HCT116 (cell line): ENCODE results near the gene TMA7. TPM values are rescaled to one million over a fixed set of nuclear protein-coding genes. Genes with fewer than 3 reads are reported as not detected.

Experiments
- ATAC-seq: fragments of 200-7000 bp; cut with Tn5 transposase; 2 replicates; pipeline ENCODE4 v1.9.1; 2020; ENCODE audit warnings: mild to moderate bottlenecking, moderate library complexity
- BruUV-seq: library from RNA; stranded (reverse); fragments of 400-500 nt; replicated peaks from 2 replicates; lab custom pipeline; 2021; lab: Mats Ljungman, UMichigan
- CTCF ChIA-PET: fragments of 300-600 bp; sonication (Branson Sonifier 250); formaldehyde crosslinking; loops from one replicate; lab custom pipeline; 2021; ENCODE audit warnings: antibody characterized with exemption; lab: Charles Lee
- POLR2A ChIA-PET: fragments of 300-600, 350-600 bp; sonication (Branson Sonifier 250); formaldehyde crosslinking; loops from one replicate; lab custom pipeline; 2021; ENCODE audit warnings: antibody characterized with exemption; lab: Charles Lee
- RAD21 ChIA-PET, 2 experiments: fragments of 300-600 bp; sonication (Branson Sonifier 250); formaldehyde crosslinking; loops; one replicate each; lab custom pipeline; 2023; ENCODE audit warnings: low total read pairs in 2 of 2; ENCODE audit not compliant: uncharacterized antibody in 2 of 2, unreplicated experiment in 2 of 2, low non-redundant PET in 1 of 2; lab: Charles Lee
- DNase-seq: peaks from one replicate; pipeline ENCODE4 v3.0.0-alpha.2; 2010; ENCODE audit warnings: low read depth, low spot score
- H2AFZ ChIP-seq: fragments of 200-600 bp; shearing (Covaris generic), sonication (generic); 2 replicates; pipeline ENCODE4 v1.6.1; 2017; ENCODE audit warnings: low read depth, mixed run types, mixed read lengths, antibody characterized with exemption, low read length; ENCODE audit not compliant: poor library complexity, severe bottlenecking
- H3K27ac ChIP-seq: 2 replicates; pipeline ENCODE4 v1.5.1; 2012; ENCODE audit warnings: low read depth, low read length
- H3K27me3 ChIP-seq: fragments of 200-600 bp; sonication (generic); 2 replicates; pipeline ENCODE4 v1.6.1; 2016; ENCODE audit warnings: mixed run types, low read length, mixed read lengths; ENCODE audit not compliant: insufficient read depth
- H3K36me3 ChIP-seq, 2 experiments: fragments of 200-500 bp in 1 of 2; fragments of 200-600 bp in 1 of 2; sonication (Bioruptor generic) in 1 of 2; sonication (generic) in 1 of 2; 2 replicates each; pipeline versions ENCODE4 v1.5.1 to v1.6.1; 2014 to 2016; ENCODE audit warnings: low read length in 2 of 2, inconsistent platforms in 1 of 2, mixed read lengths in 1 of 2, mixed run types in 1 of 2; ENCODE audit not compliant: insufficient read depth in 2 of 2, control insufficient read depth in 1 of 2
- H3K4me1 ChIP-seq, 2 experiments: fragments of 200-600 bp in 1 of 2; sonication (generic) in 1 of 2; 2 replicates each; pipeline versions ENCODE4 v1.5.1 to v1.6.1; 2012 to 2017; ENCODE audit warnings: low read length in 2 of 2, inconsistent platforms in 1 of 2, mild to moderate bottlenecking in 1 of 2, mixed read lengths in 1 of 2, mixed run types in 1 of 2, moderate library complexity in 1 of 2; ENCODE audit not compliant: insufficient read depth in 2 of 2, control insufficient read depth in 1 of 2
- H3K4me2 ChIP-seq: fragments of 200-600 bp; sonication (generic); 2 replicates; pipeline ENCODE4 v1.6.1; 2017; ENCODE audit warnings: mixed run types, low read length, mixed read lengths
- H3K4me3 ChIP-seq, 2 experiments: fragments of 200-600 bp in 1 of 2; sonication (generic) in 1 of 2; replicated peaks in 1 of 2; 2 replicates each; pipeline ENCODE4 v1.5.1; 2011 to 2016; ENCODE audit warnings: low read length in 2 of 2, control low read depth in 1 of 2, low read depth in 1 of 2, mild to moderate bottlenecking in 1 of 2, mixed read lengths in 1 of 2, mixed run types in 1 of 2
- H3K79me2 ChIP-seq: fragments of 200-600 bp; sonication (generic); 2 replicates; pipeline ENCODE4 v1.6.1; 2017; ENCODE audit warnings: mild to moderate bottlenecking, mixed run types, low read length, moderate library complexity, mixed read lengths; ENCODE audit not compliant: insufficient read depth
- H3K9ac ChIP-seq: fragments of 200-600 bp; sonication (generic); 2 replicates; pipeline ENCODE4 v1.6.1; 2016; ENCODE audit warnings: low read length, mixed read lengths
- H3K9me2 ChIP-seq: fragments of 200-600 bp; sonication (generic), shearing (Covaris generic); 2 replicates; pipeline ENCODE4 v1.6.1; 2017; ENCODE audit warnings: mixed run types, mild to moderate bottlenecking, moderate library complexity; ENCODE audit not compliant: insufficient read depth
- H3K9me3 ChIP-seq, 2 experiments: fragments of 200-500 bp in 1 of 2; fragments of 200-600 bp in 1 of 2; sonication (Bioruptor generic) in 1 of 2; sonication (generic) in 1 of 2; 2 replicates each; pipeline ENCODE4 v1.6.1; 2014 to 2017; ENCODE audit warnings: low read length in 2 of 2, mixed read lengths in 2 of 2, inconsistent platforms in 1 of 2, low read depth in 1 of 2, mild to moderate bottlenecking in 1 of 2, mixed run types in 1 of 2, moderate library complexity in 1 of 2; ENCODE audit not compliant: control insufficient read depth in 1 of 2, insufficient read depth in 1 of 2
- H4K20me1 ChIP-seq: fragments of 200-600 bp; sonication (generic), shearing (Covaris generic); 2 replicates; pipeline ENCODE4 v1.6.1; 2017; ENCODE audit warnings: mixed run types, mild to moderate bottlenecking, moderate library complexity; ENCODE audit not compliant: insufficient read depth
- EGR1 ChIP-seq: IDR thresholded peaks from 2 replicates; pipeline ENCODE4 v1.6.1; 2012; ENCODE audit warnings: low read depth
- ELF1 ChIP-seq: IDR thresholded peaks from 2 replicates; pipeline ENCODE4 v1.6.1; 2012; ENCODE audit warnings: low read depth, borderline replicate concordance
- MAX ChIP-seq: IDR thresholded peaks from 2 replicates; pipeline ENCODE4 v1.6.1; 2012
- REST ChIP-seq: IDR thresholded peaks from 2 replicates; pipeline ENCODE4 v1.6.1; 2012; ENCODE audit warnings: low read depth
- SRF ChIP-seq: IDR thresholded peaks from 2 replicates; pipeline ENCODE4 v1.6.1; 2012; ENCODE audit warnings: low read depth
- ZBTB33 ChIP-seq: IDR thresholded peaks from 2 replicates; pipeline ENCODE4 v1.6.1; 2011; ENCODE audit warnings: mild to moderate bottlenecking, low read length, moderate library complexity; ENCODE audit not compliant: insufficient replicate concordance; ENCODE audit errors: extremely low read depth
- intact Hi-C: fragments of 100-400 bp; cut with micrococcal nuclease; formaldehyde crosslinking; loops from 2 replicates; pipeline ENCODE4 v1.10.0; 2022
- total RNA-seq: library from RNA; stranded (reverse); gene quantifications from one replicate; pipeline ENCODE4 v1.2.1, GENCODE V29; 2021; ENCODE audit not compliant: unreplicated experiment

Gene TMA7
- total RNA-seq, 1 experiment from 2014 or later: 334 TPM

GRCh38 chr3:48459331-48459730 is 19.3 kb downstream of the TMA7 start:
- no peaks in the 10 kb centered on the region for H3K9me2 ChIP-seq
- intact Hi-C loops: no loop called here
- DNase-seq (no peak), ATAC-seq (no peak)
- ChIA-PET CTCF (no interaction called here), POLR2A (no interaction called here), RAD21 (no interaction called here)
- no TSS peak for BruUV-seq
- H2AFZ ChIP-seq: no peak overlapping the region
- no peaks in the 10 kb centered on the region for H3K27me3 ChIP-seq
- no peak overlapping the region for H3K27ac ChIP-seq
- TF ChIP-seq MAX (no peak), EGR1 (no peak), SRF (no peak), ELF1 (no peak), REST (no peak), ZBTB33 (no peak)
- no peak overlapping the region for H3K4me3 ChIP-seq
- no peak overlapping the region for H3K9ac ChIP-seq
- H3K36me3 ChIP-seq: peaks cover 38 to 42% of the 10 kb centered on the region in 2 experiments
- H3K79me2 ChIP-seq: no peaks in the 10 kb centered on the region
- no peaks in the 10 kb centered on the region for H4K20me1 ChIP-seq
- no peaks in the 10 kb centered on the region for H3K9me3 ChIP-seq
- H3K4me1 ChIP-seq: no peaks in the 10 kb centered on the region
- no peak overlapping the region for H3K4me2 ChIP-seq
